Measurements from ENCODE around the gene KCNG3. TPM values are rescaled to one million over a fixed set of nuclear protein-coding genes. Genes with fewer than 3 reads are reported as not detected.
"Not testable (repeated sequence)": the region's sequence is repeated elsewhere in the genome, so short reads cannot be mapped to it uniquely, and the experiment has no call there.

KCNG3 gene
- total RNA-seq, 1 donor from 2014 or later: 0.89 TPM

GRCh38 chr2:42410742-42411514 is 82.9 kb downstream of the KCNG3 start:
- TF ChIP-seq, protein P1, sequence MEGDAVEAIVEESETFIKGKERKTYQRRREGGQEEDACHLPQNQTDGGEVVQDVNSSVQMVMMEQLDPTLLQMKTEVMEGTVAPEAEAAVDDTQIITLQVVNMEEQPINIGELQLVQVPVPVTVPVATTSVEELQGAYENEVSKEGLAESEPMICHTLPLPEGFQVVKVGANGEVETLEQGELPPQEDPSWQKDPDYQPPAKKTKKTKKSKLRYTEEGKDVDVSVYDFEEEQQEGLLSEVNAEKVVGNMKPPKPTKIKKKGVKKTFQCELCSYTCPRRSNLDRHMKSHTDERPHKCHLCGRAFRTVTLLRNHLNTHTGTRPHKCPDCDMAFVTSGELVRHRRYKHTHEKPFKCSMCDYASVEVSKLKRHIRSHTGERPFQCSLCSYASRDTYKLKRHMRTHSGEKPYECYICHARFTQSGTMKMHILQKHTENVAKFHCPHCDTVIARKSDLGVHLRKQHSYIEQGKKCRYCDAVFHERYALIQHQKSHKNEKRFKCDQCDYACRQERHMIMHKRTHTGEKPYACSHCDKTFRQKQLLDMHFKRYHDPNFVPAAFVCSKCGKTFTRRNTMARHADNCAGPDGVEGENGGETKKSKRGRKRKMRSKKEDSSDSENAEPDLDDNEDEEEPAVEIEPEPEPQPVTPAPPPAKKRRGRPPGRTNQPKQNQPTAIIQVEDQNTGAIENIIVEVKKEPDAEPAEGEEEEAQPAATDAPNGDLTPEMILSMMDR (IDR thresholded peaks at IDR 0.05): no peak
- H3K36me3 ChIP-seq: no peaks in the 10 kb centered on the region
- H3K4me3 ChIP-seq: no peak overlapping the region
- intact Hi-C loops (cut with DNase I): no loop called here
- no peak overlapping the region for H3K27ac ChIP-seq
- H3K9me3 ChIP-seq: peaks cover 18% of the 10 kb centered on the region
- no peaks in the 10 kb centered on the region for H3K27me3 ChIP-seq (ENCODE audit: low read depth)
- no peaks in the 10 kb centered on the region for H3K4me1 ChIP-seq
- DNase-seq: no peak
- no peak for ATAC-seq

DNA sequence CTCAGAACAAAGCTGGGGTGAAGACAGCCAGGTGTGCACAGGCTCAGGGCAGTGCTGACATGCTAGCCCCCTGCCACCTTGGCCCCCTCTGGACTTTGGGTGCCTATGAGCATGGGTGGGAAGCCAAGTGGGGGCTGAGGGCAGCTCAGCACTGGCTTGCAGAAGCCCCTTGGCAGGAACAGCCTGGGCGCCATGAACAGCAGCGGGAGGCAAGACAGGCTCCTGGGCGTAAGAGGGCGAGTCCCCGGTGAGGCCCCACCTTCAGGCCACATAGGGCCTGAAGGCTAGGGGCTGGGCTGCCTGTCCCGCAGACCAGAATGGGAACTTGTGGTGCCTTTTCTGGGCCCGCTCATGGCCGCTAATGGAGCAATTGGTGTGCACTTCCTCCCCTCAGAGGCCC is 85.8 kb downstream of the KCNG3 start:
- Histone ChIP-seq H3K36me3 (no peaks in the 10 kb centered on the region), H3K4me1 (no peaks in the 10 kb centered on the region), H3K9me3 (no peaks in the 10 kb centered on the region), H3K27me3 (ENCODE audit: low read depth) (no peaks in the 10 kb centered on the region), H3K4me3 (no peak overlapping the region), H3K27ac (no peak overlapping the region)
- intact Hi-C loops (cut with DNase I): no loop called here
- no peak for ATAC-seq
- TF ChIP-seq, protein P1 (IDR thresholded peaks at IDR 0.05): no peak
- no peak for DNase-seq

DNA sequence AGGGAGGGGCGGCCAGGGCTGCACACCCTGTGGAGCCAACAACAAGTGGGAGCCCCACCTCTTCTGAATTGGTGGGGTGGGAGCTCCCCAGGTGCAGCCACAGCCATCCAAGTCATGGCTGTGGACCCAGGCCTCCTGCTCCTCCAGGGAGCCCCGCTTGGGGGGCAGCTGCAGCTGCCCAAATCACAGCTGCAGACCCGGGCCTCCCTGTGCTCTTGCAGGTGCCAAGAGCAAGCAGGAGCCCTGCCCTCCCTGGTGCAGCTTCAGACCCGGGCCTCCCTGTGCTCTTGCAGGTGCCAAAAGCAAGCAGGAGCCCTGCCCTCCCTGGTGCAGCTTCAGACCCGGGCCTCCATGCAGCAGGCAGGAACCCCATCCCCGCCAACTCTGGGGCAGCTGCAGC is 86.3 kb downstream of the KCNG3 start:
- H3K4me3 ChIP-seq: no peak overlapping the region
- DNase-seq (no peak), ATAC-seq (no peak)
- no peaks in the 10 kb centered on the region for H3K36me3 ChIP-seq
- intact Hi-C loops (cut with DNase I): no loop called here
- H3K27me3 ChIP-seq (ENCODE audit: low read depth): no peaks in the 10 kb centered on the region
- H3K27ac ChIP-seq: no peak overlapping the region
- no peaks in the 10 kb centered on the region for H3K4me1 ChIP-seq
- no peaks in the 10 kb centered on the region for H3K9me3 ChIP-seq
- TF ChIP-seq, protein P1 (IDR thresholded peaks at IDR 0.05): no peak

DNA sequence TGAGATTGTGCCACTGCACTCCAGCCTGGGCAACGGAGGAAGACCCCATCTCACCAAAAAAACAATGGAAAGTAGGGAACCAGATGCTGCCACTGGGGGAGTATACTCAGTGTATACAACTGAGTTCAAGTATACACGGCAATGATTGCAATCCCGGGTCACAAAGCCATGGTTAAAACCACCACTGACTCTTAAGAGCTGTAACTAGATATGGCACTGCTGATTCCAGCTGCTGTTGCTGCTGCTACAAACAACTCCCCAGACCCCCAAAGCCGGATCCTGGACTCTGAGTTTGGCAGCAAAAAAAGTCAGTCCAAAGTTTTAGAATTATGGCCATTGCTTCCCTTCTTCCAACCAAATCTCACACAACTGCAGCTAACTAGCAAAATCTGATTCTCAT is 89.1 kb downstream of the KCNG3 start:
- no peaks in the 10 kb centered on the region for H3K4me1 ChIP-seq
- TF ChIP-seq, protein P1 (IDR thresholded peaks at IDR 0.05): no peak
- no peaks in the 10 kb centered on the region for H3K9me3 ChIP-seq
- H3K27ac ChIP-seq: no peak overlapping the region
- H3K4me3 ChIP-seq: no peak overlapping the region
- no peaks in the 10 kb centered on the region for H3K36me3 ChIP-seq
- H3K27me3 ChIP-seq (ENCODE audit: low read depth): no peaks in the 10 kb centered on the region
- no peak for ATAC-seq
- intact Hi-C loops (cut with DNase I): no loop called here
- DNase-seq: no peak

DNA sequence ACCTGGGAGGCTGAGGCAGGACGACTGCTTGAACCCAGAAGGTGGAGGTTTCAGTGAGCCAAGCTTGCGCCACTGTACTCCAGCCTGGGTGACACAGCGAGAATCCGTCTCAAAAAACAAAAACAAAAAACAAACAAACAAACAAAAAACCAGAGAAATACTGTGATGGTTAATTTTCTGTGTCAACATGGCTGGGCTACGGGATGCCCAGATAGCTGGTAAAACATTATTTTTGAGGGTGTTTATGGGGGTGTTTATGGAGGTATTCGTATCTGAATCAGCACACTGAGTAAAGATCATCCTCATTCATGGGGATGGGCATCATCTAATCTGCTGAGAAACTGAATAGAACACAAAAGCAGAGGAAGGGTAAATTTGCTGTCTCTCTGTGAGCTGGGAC is 92.0 kb downstream of the KCNG3 start:
- Histone ChIP-seq H3K4me1 (no peaks in the 10 kb centered on the region), H3K27ac (no peak overlapping the region), H3K36me3 (no peaks in the 10 kb centered on the region), H3K9me3 (no peaks in the 10 kb centered on the region), H3K27me3 (ENCODE audit: low read depth) (no peaks in the 10 kb centered on the region), H3K4me3 (no peak overlapping the region)
- TF ChIP-seq, protein P1 (IDR thresholded peaks at IDR 0.05): no peak
- DNase-seq: no peak
- intact Hi-C loops (cut with DNase I): no loop called here
- ATAC-seq: no peak

- ATAC-seq; H3K4me1 ChIP-seq; H3K9me3 ChIP-seq; DNase-seq; intact Hi-C loops (cut with DNase I); H3K27ac ChIP-seq; H3K4me3 ChIP-seq; H3K27me3 ChIP-seq (ENCODE audit: low read depth); H3K36me3 ChIP-seq: not testable (repeated sequence)
Observed at GRCh38 chr2:42398052-42398451, 95.7 kb downstream of the KCNG3 start.

DNA sequence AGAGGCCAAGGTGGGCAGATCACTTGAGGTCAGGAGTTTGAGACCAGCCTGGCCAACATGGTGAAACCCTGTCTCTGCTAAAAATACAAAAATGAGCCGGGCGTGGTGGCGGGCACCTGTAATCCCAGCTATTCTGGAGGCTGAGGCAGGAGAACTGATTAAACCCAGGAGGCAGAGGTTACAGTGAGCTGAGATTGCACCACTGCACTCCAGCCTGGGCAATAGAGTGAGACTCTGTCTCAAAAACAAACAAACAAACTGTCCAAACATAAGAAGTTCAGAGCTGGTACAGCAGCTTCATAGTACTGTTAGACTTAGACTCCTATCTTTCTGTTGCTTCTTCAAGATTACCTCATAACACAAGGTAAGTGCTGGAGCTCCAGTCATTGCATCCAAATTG is 100.5 kb downstream of the KCNG3 start:
- H3K4me3 ChIP-seq; H3K36me3 ChIP-seq; H3K9me3 ChIP-seq; ATAC-seq; intact Hi-C loops (cut with DNase I); H3K4me1 ChIP-seq; DNase-seq; H3K27me3 ChIP-seq (ENCODE audit: low read depth); H3K27ac ChIP-seq: not testable (repeated sequence)

Data from lower lobe of right lung (tissue), 2 donors.